ENCODE measurements around the gene DAP. TPM values are rescaled to one million over a fixed set of nuclear protein-coding genes. Genes with fewer than 3 reads are reported as not detected.
A peak's percentile ranks its signal among the peaks of the same experiment; 100 is the strongest.

The DAP gene
- total and polyA plus RNA-seq, 2 experiments from 2014 or later: 35.7 to 37.6 TPM

GRCh38 chr5:10775646-10776045 is 14.6 kb upstream of the DAP start:
- peak; percentile 90 for ATAC-seq
- DNase-seq (ENCODE audit: low spot score): peak; percentile 38
- Histone ChIP-seq H3K4me1 (ENCODE audit: insufficient read depth) (no peaks in the 10 kb centered on the region), H3F3A (replicated peaks; ENCODE audit: low read depth) (no peaks in the 10 kb centered on the region), H4K20me1 (replicated peaks; ENCODE audit: insufficient read depth) (no peaks in the 10 kb centered on the region), H2AFZ (no peak overlapping the region), H3K4me2 (no peak overlapping the region), H3K9me2 (ENCODE audit: insufficient read depth) (peaks cover 4% of the 10 kb centered on the region; the same call in 1 of the 2 replicates), H3K27me3 (ENCODE audit: insufficient read depth) (no peaks in the 10 kb centered on the region), H3K4me3 (no peak overlapping the region), H3K27ac (ENCODE audit: low read depth) (no peak overlapping the region), H3K36me3 (ENCODE audit: insufficient read depth) (no peaks in the 10 kb centered on the region), H3K79me2 (replicated peaks; ENCODE audit: insufficient read depth) (no peaks in the 10 kb centered on the region)
- peaks cover 9% of the 10 kb centered on the region; the same call in 2 of the 3 replicates for H3K36me3 Mint-ChIP-seq (ENCODE audit: low read depth)
- H3K27me3 Mint-ChIP-seq (ENCODE audit: insufficient read depth, low read depth, poor library complexity): peaks cover 2% of the 10 kb centered on the region
- H3K4me3 Mint-ChIP-seq: no peak overlapping the region
- no peak overlapping the region for H3K27ac Mint-ChIP-seq
- H3K9me3 Mint-ChIP-seq: peaks cover 21% of the 10 kb centered on the region
- TF ChIP-seq STAT1 (IDR thresholded peaks at IDR 0.05; ENCODE audit: unreplicated experiment) (no peak), EZH2phosphoT487 (IDR thresholded peaks at IDR 0.05; ENCODE audit: unreplicated experiment) (no peak), EZH2 (IDR thresholded peaks at IDR 0.05; ENCODE audit: low read depth, unreplicated experiment) (no peak), POLR2AphosphoS5 (IDR thresholded peaks at IDR 0.05; ENCODE audit: low read depth) (no peak), CTCF (conservative IDR thresholded peaks at IDR 0.05; ENCODE audit: low read depth in 2 of 2) (peak; percentile 35 to 66; a peak in 3 of 4 replicates), NANOG (IDR thresholded peaks at IDR 0.05; ENCODE audit: borderline replicate concordance) (no peak), ZNF114 (CRISPR knock-in tag; IDR thresholded peaks at IDR 0.05) (no peak), REST (IDR thresholded peaks at IDR 0.05; ENCODE audit: unreplicated experiment) (no peak), ZNF331 (CRISPR knock-in tag; IDR thresholded peaks at IDR 0.05; ENCODE audit: low read depth) (peak; percentile 46; the same call in 1 of the 2 replicates), CREB1 (CRISPR knock-in tag; IDR thresholded peaks at IDR 0.05; ENCODE audit: low read depth) (no peak), JUNB (IDR thresholded peaks at IDR 0.05; ENCODE audit: unreplicated experiment) (no peak)
- TF ChIP-seq, protein P1, sequence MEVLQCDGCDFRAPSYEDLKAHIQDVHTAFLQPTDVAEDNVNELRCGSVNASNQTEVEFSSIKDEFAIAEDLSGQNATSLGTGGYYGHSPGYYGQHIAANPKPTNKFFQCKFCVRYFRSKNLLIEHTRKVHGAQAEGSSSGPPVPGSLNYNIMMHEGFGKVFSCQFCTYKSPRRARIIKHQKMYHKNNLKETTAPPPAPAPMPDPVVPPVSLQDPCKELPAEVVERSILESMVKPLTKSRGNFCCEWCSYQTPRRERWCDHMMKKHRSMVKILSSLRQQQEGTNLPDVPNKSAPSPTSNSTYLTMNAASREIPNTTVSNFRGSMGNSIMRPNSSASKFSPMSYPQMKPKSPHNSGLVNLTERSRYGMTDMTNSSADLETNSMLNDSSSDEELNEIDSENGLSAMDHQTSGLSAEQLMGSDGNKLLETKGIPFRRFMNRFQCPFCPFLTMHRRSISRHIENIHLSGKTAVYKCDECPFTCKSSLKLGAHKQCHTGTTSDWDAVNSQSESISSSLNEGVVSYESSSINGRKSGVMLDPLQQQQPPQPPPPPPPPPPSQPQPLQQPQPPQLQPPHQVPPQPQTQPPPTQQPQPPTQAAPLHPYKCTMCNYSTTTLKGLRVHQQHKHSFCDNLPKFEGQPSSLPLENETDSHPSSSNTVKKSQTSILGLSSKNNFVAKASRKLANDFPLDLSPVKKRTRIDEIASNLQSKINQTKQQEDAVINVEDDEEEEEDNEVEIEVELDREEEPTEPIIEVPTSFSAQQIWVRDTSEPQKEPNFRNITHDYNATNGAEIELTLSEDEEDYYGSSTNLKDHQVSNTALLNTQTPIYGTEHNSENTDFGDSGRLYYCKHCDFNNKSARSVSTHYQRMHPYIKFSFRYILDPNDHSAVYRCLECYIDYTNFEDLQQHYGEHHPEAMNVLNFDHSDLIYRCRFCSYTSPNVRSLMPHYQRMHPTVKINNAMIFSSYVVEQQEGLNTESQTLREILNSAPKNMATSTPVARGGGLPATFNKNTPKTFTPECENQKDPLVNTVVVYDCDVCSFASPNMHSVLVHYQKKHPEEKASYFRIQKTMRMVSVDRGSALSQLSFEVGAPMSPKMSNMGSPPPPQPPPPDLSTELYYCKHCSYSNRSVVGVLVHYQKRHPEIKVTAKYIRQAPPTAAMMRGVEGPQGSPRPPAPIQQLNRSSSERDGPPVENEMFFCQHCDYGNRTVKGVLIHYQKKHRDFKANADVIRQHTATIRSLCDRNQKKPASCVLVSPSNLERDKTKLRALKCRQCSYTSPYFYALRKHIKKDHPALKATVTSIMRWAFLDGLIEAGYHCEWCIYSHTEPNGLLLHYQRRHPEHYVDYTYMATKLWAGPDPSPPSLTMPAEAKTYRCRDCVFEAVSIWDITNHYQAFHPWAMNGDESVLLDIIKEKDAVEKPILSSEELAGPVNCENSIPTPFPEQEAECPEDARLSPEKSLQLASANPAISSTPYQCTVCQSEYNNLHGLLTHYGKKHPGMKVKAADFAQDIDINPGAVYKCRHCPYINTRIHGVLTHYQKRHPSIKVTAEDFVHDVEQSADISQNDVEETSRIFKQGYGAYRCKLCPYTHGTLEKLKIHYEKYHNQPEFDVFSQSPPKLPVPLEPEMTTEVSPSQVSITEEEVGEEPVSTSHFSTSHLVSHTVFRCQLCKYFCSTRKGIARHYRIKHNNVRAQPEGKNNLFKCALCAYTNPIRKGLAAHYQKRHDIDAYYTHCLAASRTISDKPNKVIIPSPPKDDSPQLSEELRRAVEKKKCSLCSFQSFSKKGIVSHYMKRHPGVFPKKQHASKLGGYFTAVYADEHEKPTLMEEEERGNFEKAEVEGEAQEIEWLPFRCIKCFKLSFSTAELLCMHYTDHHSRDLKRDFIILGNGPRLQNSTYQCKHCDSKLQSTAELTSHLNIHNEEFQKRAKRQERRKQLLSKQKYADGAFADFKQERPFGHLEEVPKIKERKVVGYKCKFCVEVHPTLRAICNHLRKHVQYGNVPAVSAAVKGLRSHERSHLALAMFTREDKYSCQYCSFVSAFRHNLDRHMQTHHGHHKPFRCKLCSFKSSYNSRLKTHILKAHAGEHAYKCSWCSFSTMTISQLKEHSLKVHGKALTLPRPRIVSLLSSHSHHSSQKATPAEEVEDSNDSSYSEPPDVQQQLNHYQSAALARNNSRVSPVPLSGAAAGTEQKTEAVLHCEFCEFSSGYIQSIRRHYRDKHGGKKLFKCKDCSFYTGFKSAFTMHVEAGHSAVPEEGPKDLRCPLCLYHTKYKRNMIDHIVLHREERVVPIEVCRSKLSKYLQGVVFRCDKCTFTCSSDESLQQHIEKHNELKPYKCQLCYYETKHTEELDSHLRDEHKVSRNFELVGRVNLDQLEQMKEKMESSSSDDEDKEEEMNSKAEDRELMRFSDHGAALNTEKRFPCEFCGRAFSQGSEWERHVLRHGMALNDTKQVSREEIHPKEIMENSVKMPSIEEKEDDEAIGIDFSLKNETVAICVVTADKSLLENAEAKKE (CRISPR knock-in tag; IDR thresholded peaks at IDR 0.05): 0 out of 2 replicates have a peak, but pooled peaks have one; percentile 13
- TF ChIP-seq, protein P2, sequence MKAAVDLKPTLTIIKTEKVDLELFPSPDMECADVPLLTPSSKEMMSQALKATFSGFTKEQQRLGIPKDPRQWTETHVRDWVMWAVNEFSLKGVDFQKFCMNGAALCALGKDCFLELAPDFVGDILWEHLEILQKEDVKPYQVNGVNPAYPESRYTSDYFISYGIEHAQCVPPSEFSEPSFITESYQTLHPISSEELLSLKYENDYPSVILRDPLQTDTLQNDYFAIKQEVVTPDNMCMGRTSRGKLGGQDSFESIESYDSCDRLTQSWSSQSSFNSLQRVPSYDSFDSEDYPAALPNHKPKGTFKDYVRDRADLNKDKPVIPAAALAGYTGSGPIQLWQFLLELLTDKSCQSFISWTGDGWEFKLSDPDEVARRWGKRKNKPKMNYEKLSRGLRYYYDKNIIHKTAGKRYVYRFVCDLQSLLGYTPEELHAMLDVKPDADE (IDR thresholded peaks at IDR 0.05): no peak
- H3K4me1 Mint-ChIP-seq: no peaks in the 10 kb centered on the region
